Panc1 (cell line): ENCODE results near the gene CEBPE.

Experiments
- CTCF ChIP-seq: fragments of 450-650 bp; IDR thresholded peaks from 2 replicates; pipeline ENCODE4 v1.5.1; 2017; ENCODE audit warnings: mild to moderate bottlenecking
- POLR2AphosphoS5 ChIP-seq: IDR thresholded peaks from 2 replicates; pipeline ENCODE4 v1.6.1; 2012; ENCODE audit warnings: mild to moderate bottlenecking, low read depth, low read length, moderate library complexity
- REST ChIP-seq, 2 experiments: IDR thresholded peaks; 2 replicates each; pipeline ENCODE4 v1.6.1; 2011 to 2012; ENCODE audit warnings: low read depth in 2 of 2, control low read depth in 1 of 2, low read length in 1 of 2, mild to moderate bottlenecking in 1 of 2, moderate library complexity in 1 of 2; ENCODE audit not compliant: insufficient read depth in 1 of 2
- SIN3A ChIP-seq: IDR thresholded peaks from 2 replicates; pipeline ENCODE4 v1.6.1; 2012; ENCODE audit warnings: low read depth, mild to moderate bottlenecking, low read length, moderate library complexity, borderline replicate concordance; ENCODE audit not compliant: insufficient read depth
- TCF7L2 ChIP-seq: IDR thresholded peaks from 2 replicates; pipeline ENCODE4 v1.6.1; 2011; ENCODE audit warnings: mild to moderate bottlenecking, low read depth, low read length, inconsistent platforms

- no peak for TF ChIP-seq POLR2AphosphoS5
- no peak for TF ChIP-seq CTCF
- TF ChIP-seq TCF7L2 = no peak
- TF ChIP-seq SIN3A = no peak
- TF ChIP-seq REST (IDR thresholded peaks at IDR 0.05; ENCODE audit: insufficient read depth in 1 of 2, low read depth in 2 of 2, low read length in 1 of 2) = no peak
Measured at GRCh38 chr14:23115039-23115731, 3.9 kb downstream of the CEBPE start.
